Adrenal gland (tissue), 12 donors: ENCODE results near the gene SLC35F1. TPM values are rescaled to one million over a fixed set of nuclear protein-coding genes. Genes with fewer than 3 reads are reported as not detected.

Experiments used
- DNase-seq, 7 donors: peaks; one replicate each; pipeline ENCODE4 v3.0.0-alpha.2; 2019 to 2020
- H3K27ac ChIP-seq, 5 donors: fragments of 200-600 bp; sonication (generic) in 4 of 5; 1 replicate in 3 of 5; 2 replicates in 2 of 5; pipeline versions ENCODE4 v1.5.1 to v1.8.0; 2016 to 2020; ENCODE audit warnings: mild to moderate bottlenecking in 1 of 5
- H3K27me3 ChIP-seq: fragments of 200-600 bp; 2 replicates; pipeline ENCODE4 v1.8.0; 2021
- H3K36me3 ChIP-seq, 2 donors: fragments of 200-600 bp; replicated peaks in 1 of 2; 1 replicate in 1 of 2; 2 replicates in 1 of 2; pipeline versions ENCODE4 v1.5.1 to v1.8.0; 2018 to 2022
- H3K4me1 ChIP-seq, 2 donors: fragments of 200-600 bp; replicated peaks in 1 of 2; 1 replicate in 1 of 2; 2 replicates in 1 of 2; pipeline versions ENCODE4 v1.5.1 to v1.8.0; 2018 to 2021
- H3K4me3 ChIP-seq, 4 donors: fragments of 200-600 bp; sonication (generic) in 3 of 4; one replicate each; pipeline ENCODE4 v1.5.1; 2016 to 2018
- H3K9me3 ChIP-seq, 3 donors: fragments of 200-600 bp; sonication (generic) in 1 of 3; replicated peaks in 1 of 3; 1 replicate in 2 of 3; 2 replicates in 1 of 3; pipeline versions ENCODE4 v1.5.1 to v1.8.0; 2016 to 2021
- POLR2A ChIP-seq, 2 donors: fragments of 450-650 bp; IDR thresholded peaks; one replicate each; pipeline ENCODE4 v1.6.1; 2017; ENCODE audit warnings: antibody characterized with exemption in 2 of 2, mild to moderate bottlenecking in 2 of 2, moderate library complexity in 1 of 2
- WGBS, 4 donors: extraction: QIAGEN DNeasy Blood & Tissue Kit in 2 of 4; methylation state at CpG; one replicate each; pipeline versions ENCODE4 v1.1.5 to v1.1.7; 2013 to 2017; 5-methylcytosine and 5-hydroxymethylcytosine counted together
- intact Hi-C, 2 donors: fragments of 100-400 bp; cut with DNase I; formaldehyde crosslinking; loops; one replicate each; pipeline versions ENCODE4 v1.14.1 to v1.15.0; 2022 to 2023
- polyA plus RNA-seq, 3 donors: library from polyadenylated mRNA; stranded (reverse); fragments of 200-250 nt in 2 of 3; fragments of 350-450 nt in 1 of 3; fragmentation: Illumina TruSeq in 1 of 3; extraction: RNeasy Lipid Tissue Mini Kit (QIAGEN cat#74804) in 1 of 3; gene quantifications; one replicate each; pipeline ENCODE4 v1.2.3, GENCODE V29; 2013 to 2014
- total RNA-seq, 9 donors: library from RNA; depleted of rRNA in 4 of 9; stranded (reverse); fragments of >200 nt in 4 of 9; fragments of 120-200 nt in 1 of 9; fragmentation: NEBNext Ultra II Directional in 1 of 9; extraction: Animal tissue kit (Norgen Biotek cat#: 25700) in 1 of 9; gene quantifications; one replicate each; pipeline versions ENCODE4 v1.1.0 to v1.2.4, GENCODE V29; 2013 to 2023
- TF ChIP-seq, protein P1 (sequence below), 6 experiments: fragments of 450-650 bp in 4 of 6; fragments of 200-600 bp in 2 of 6; sonication (generic) in 1 of 6; IDR thresholded peaks; 1 replicate in 5 of 6; 2 replicates in 1 of 6; pipeline versions ENCODE4 v1.5.1 to v1.8.0; 2016 to 2021; ENCODE audit warnings: antibody characterized with exemption in 6 of 6, mild to moderate bottlenecking in 2 of 6, moderate library complexity in 1 of 6
- donor health status: healthy with polysubstance abuse.
- donor health status: Bipolar disorder and iron deficiency.
- donor health status: DM: yes; HTN: yes; CAD: no.
- donor health status: DM: no; HTN: no; CAD: no.
- donor health status: DM: no; HTN: no; CAD: no.
- donor health status: DM: yes; HTN: yes; CAD: no.

SLC35F1 gene
- total and polyA plus RNA-seq, 12 donors, result 0.32 to 4.0 (median 1.7) TPM

DNA sequence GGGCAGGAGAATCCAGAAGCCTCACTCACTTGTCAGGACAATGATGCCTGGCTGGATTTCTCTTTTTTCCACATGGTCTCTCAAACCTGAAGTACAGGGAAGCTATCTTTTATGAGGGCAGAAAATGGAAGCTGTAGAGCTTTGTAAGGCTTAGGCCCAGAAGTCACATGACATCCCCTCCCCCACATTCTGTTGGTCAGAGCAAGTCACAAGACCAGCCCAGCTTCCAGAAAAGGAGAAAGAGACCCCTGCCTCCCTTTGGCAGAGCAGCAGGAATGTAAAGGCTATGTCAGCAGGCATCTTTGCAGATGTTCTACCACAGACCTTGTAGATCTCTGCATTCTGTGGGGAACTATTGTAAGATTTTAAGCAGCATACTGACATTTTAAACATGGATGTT is 245.5 kb downstream of the SLC35F1 start:
- Histone ChIP-seq H3K9me3 (no peaks in the 10 kb centered on the region), H3K27me3 (no peaks in the 10 kb centered on the region), H3K4me3 (no peak overlapping the region), H3K36me3 (no peaks in the 10 kb centered on the region), H3K27ac (no peak overlapping the region), H3K4me1 (no peaks in the 10 kb centered on the region)
- no peak for DNase-seq
- intact Hi-C loops, result no loop called here
- TF ChIP-seq POLR2A (IDR thresholded peaks at IDR 0.05), result no peak
- TF ChIP-seq, protein P1, sequence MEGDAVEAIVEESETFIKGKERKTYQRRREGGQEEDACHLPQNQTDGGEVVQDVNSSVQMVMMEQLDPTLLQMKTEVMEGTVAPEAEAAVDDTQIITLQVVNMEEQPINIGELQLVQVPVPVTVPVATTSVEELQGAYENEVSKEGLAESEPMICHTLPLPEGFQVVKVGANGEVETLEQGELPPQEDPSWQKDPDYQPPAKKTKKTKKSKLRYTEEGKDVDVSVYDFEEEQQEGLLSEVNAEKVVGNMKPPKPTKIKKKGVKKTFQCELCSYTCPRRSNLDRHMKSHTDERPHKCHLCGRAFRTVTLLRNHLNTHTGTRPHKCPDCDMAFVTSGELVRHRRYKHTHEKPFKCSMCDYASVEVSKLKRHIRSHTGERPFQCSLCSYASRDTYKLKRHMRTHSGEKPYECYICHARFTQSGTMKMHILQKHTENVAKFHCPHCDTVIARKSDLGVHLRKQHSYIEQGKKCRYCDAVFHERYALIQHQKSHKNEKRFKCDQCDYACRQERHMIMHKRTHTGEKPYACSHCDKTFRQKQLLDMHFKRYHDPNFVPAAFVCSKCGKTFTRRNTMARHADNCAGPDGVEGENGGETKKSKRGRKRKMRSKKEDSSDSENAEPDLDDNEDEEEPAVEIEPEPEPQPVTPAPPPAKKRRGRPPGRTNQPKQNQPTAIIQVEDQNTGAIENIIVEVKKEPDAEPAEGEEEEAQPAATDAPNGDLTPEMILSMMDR (IDR thresholded peaks at IDR 0.05), result no peak

DNA sequence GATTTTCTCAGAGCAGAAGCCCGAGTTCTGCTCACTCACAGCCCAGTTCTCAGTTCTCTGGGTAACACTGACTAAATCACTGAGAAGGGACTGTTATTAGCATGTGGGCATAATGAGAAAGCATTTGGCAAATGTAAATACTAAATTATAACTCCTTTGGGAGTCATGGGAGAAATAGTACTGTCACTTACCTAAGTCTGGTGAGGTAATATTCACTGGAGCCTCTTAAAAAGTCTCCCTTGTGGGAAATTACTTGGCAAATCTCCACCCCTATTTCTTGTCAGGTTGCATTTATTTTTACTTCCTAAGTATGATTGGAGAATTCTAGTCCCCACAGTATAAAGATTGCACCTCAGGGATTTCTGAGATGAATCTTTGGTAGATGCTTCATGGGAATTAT is 254.3 kb downstream of the SLC35F1 start:
- 86 to 95% (median 90%) methylated on average over 1 of the region's 1 CpG for WGBS, 4 donors
- no peak overlapping the region for H3K27ac ChIP-seq
- TF ChIP-seq, protein P1 (IDR thresholded peaks at IDR 0.05), result no peak
- TF ChIP-seq POLR2A (IDR thresholded peaks at IDR 0.05), result no peak
- no peak for DNase-seq
- intact Hi-C loops, result no loop called here
- no peaks in the 10 kb centered on the region for H3K27me3 ChIP-seq
- H3K9me3 ChIP-seq, result no peaks in the 10 kb centered on the region
- H3K4me3 ChIP-seq, result no peak overlapping the region
- no peaks in the 10 kb centered on the region for H3K36me3 ChIP-seq
- H3K4me1 ChIP-seq, result no peaks in the 10 kb centered on the region

DNA sequence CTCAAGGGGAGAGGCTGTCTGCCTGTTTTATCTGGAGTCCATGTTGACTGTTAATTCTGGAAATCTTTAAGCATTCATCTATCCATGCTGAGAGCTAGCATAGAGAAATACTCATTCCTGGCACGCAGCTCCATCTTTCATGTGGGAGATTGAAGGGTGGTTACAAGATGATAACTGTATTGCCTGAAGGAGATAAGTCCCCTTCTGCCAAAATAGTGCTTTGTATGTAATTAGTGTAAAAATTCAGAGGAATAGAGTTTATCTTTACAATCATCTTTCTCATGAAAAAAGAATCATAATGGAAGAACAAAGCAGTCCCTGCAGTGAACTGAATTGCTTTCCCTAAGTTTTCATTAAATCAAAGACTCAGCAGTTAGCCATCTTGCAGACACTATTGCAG is 256.5 kb downstream of the SLC35F1 start:
- no peak for TF ChIP-seq POLR2A (IDR thresholded peaks at IDR 0.05)
- TF ChIP-seq, protein P1 (IDR thresholded peaks at IDR 0.05), result no peak
- Histone ChIP-seq H3K4me3 (no peak overlapping the region), H3K27ac (no peak overlapping the region), H3K36me3 (no peaks in the 10 kb centered on the region), H3K4me1 (no peaks in the 10 kb centered on the region), H3K9me3 (no peaks in the 10 kb centered on the region), H3K27me3 (no peaks in the 10 kb centered on the region)
- WGBS, 4 donors, result 79 to 92% (median 81%) methylated on average over 1 of the region's 1 CpG
- DNase-seq, result no peak
- intact Hi-C loops, result no loop called here

DNA sequence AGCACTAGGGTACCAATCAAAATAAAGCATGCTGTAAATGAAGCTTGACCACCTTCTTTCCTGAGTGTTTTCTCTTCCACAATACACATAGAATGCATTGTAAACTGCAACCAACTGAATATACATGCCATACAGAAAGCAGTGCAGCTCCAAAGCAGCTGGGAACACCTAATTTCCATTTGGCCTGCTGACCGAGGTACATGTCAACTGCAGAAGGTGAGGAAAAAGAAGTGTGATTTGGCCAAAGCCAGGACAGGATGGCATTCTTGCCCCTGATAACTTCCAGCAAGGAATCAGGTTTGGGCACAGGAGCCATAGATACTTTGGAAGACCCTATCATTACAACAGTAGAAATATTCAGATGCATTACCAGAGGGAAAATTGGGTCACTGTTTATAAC is 258.4 kb downstream of the SLC35F1 start:
- Histone ChIP-seq H3K27ac (no peak overlapping the region), H3K4me1 (no peaks in the 10 kb centered on the region), H3K9me3 (no peaks in the 10 kb centered on the region), H3K27me3 (no peaks in the 10 kb centered on the region), H3K4me3 (no peak overlapping the region), H3K36me3 (no peaks in the 10 kb centered on the region)
- no peak for DNase-seq
- TF ChIP-seq POLR2A (IDR thresholded peaks at IDR 0.05), result no peak
- TF ChIP-seq, protein P1 (IDR thresholded peaks at IDR 0.05), result no peak
- WGBS, 4 donors, result 86 to 93% (median 90%) methylated on average over 1 of the region's 1 CpG
- intact Hi-C loops, result no loop called here
